Esophagus (tissue), 2 donors: ENCODE results near the gene PBXIP1. TPM values are rescaled to one million over a fixed set of nuclear protein-coding genes. Genes with fewer than 3 reads are reported as not detected.
"Not testable (repeated sequence)": the region's sequence is repeated elsewhere in the genome, so short reads cannot be mapped to it uniquely, and the experiment has no call there.

Experiments
- H3K27ac ChIP-seq, 2 donors: one replicate each; pipeline ENCODE4 v1.5.1; 2013; ENCODE audit warnings: low read depth in 2 of 2, mild to moderate bottlenecking in 2 of 2, inconsistent platforms in 1 of 2, low read length in 1 of 2, moderate library complexity in 1 of 2
- H3K27me3 ChIP-seq, 2 donors: one replicate each; pipeline ENCODE4 v1.6.1; 2013; ENCODE audit warnings: low read length in 2 of 2, control low read depth in 1 of 2, mild to moderate bottlenecking in 1 of 2; ENCODE audit not compliant: insufficient read depth in 2 of 2, control insufficient read depth in 1 of 2
- H3K36me3 ChIP-seq, 2 donors: one replicate each; pipeline ENCODE4 v1.6.1; 2013; ENCODE audit warnings: low read length in 1 of 2; ENCODE audit not compliant: control insufficient read depth in 2 of 2, insufficient read depth in 2 of 2
- H3K4me1 ChIP-seq, 2 donors: one replicate each; pipeline ENCODE4 v1.6.1; 2013; ENCODE audit warnings: low read length in 1 of 2; ENCODE audit not compliant: control insufficient read depth in 2 of 2, insufficient read depth in 2 of 2
- H3K4me3 ChIP-seq, 2 donors: one replicate each; pipeline ENCODE4 v1.5.1; 2013; ENCODE audit warnings: low read length in 2 of 2, mild to moderate bottlenecking in 2 of 2, low read depth in 1 of 2, moderate library complexity in 1 of 2
- H3K9me3 ChIP-seq, 2 donors: one replicate each; pipeline ENCODE4 v1.6.1; 2013; ENCODE audit warnings: mild to moderate bottlenecking in 2 of 2, low read depth in 1 of 2, low read length in 1 of 2, moderate library complexity in 1 of 2; ENCODE audit not compliant: control insufficient read depth in 2 of 2, insufficient read depth in 1 of 2
- WGBS, 2 donors: extraction: QIAGEN DNeasy Blood & Tissue Kit; methylation state at CpG; one replicate each; pipeline ENCODE4 v1.1.7; 2013; 5-methylcytosine and 5-hydroxymethylcytosine counted together
- polyA plus RNA-seq, 2 donors: library from polyadenylated mRNA; stranded (reverse); fragments of 200-250 nt; gene quantifications; one replicate each; pipeline ENCODE4 v1.2.3, GENCODE V29; 2013
- donor health status: healthy with polysubstance abuse.
- donor health status: Bipolar disorder and iron deficiency.

PBXIP1 gene
- polyA plus RNA-seq, 2 donors: 18.3 to 25.7 TPM

- Histone ChIP-seq H3K4me3 (peak overlapping the region; percentile 64 to 91), H3K27me3 (no peaks in the 10 kb centered on the region), H3K4me1 (peaks cover 0 to 2% of the 10 kb centered on the region in 2 donors), H3K27ac (peak overlapping the region; percentile 80 to 82), H3K36me3 (peaks cover 4 to 13% of the 10 kb centered on the region in 2 donors), H3K9me3 (no peaks in the 10 kb centered on the region)
- WGBS, 2 donors: 9 to 10% methylated on average over 17 of the region's 17 CpGs
Measured at GRCh38 chr1:154983776-154984466, 28.0 kb upstream of the PBXIP1 start.

- 1% methylated on average over 26 of the region's 26 CpGs for WGBS, 2 donors
- Histone ChIP-seq H3K27ac (peak within 1 kb of the TSS; percentile 80 to 90), H3K4me3 (peak within 1 kb of the TSS; percentile 64 to 91), H3K36me3 (peaks cover 5 to 7% of the 10 kb centered on the region in 2 donors), H3K27me3 (no peaks in the 10 kb centered on the region), H3K4me1 (no peaks in the 10 kb centered on the region), H3K9me3 (no peaks in the 10 kb centered on the region)
Measured at GRCh38 chr1:154982897-154983648, 27.2 kb upstream of the PBXIP1 start, which contains the start of gene FLAD1. Gene FLAD1, plus strand, starts transcription at chr1:154983344. Its CDS starts 351 bp downstream, at chr1:154983695.

GRCh38 chr1:154982341-154982740 lies 26.4 kb upstream of the PBXIP1 start:
- Histone ChIP-seq H3K27ac (no peak overlapping the region), H3K4me1 (no peaks in the 10 kb centered on the region), H3K9me3 (no peaks in the 10 kb centered on the region), H3K36me3 (peaks cover 0 to 5% of the 10 kb centered on the region in 2 donors), H3K27me3 (no peaks in the 10 kb centered on the region), H3K4me3 (peak overlapping the region in 1 of 2 donors; percentile 91)
- 65 to 70% methylated on average over 6 of the region's 6 CpGs for WGBS, 2 donors

GRCh38 chr1:154978360-154978759 lies 22.5 kb upstream of the PBXIP1 start:
- Histone ChIP-seq H3K27me3 (no peaks in the 10 kb centered on the region), H3K36me3 (peaks cover 0 to 5% of the 10 kb centered on the region in 2 donors), H3K4me1 (no peaks in the 10 kb centered on the region), H3K27ac (no peak overlapping the region), H3K9me3 (no peaks in the 10 kb centered on the region), H3K4me3 (no peak overlapping the region)
- WGBS, 2 donors: 96 to 100% methylated on average over 3 of the region's 3 CpGs

- H3K27me3 ChIP-seq, H3K27ac ChIP-seq, H3K36me3 ChIP-seq, H3K9me3 ChIP-seq, H3K4me1 ChIP-seq, H3K4me3 ChIP-seq: not testable (repeated sequence)
- WGBS, 2 donors: 66 to 70% methylated on average over 3 of the region's 3 CpGs
Measured at GRCh38 chr1:154977762-154978161, 21.9 kb upstream of the PBXIP1 start.

- Histone ChIP-seq H3K27me3 (no peaks in the 10 kb centered on the region), H3K4me3 (peak overlapping the region; percentile 44 to 70), H3K9me3 (no peaks in the 10 kb centered on the region), H3K27ac (peak overlapping the region; percentile 91 to 97), H3K36me3 (peaks cover 0 to 5% of the 10 kb centered on the region in 2 donors), H3K4me1 (peaks cover 3 to 13% of the 10 kb centered on the region in 2 donors)
- 0 to 1% methylated on average over 24 of the region's 24 CpGs for WGBS, 2 donors
Measured at GRCh38 chr1:154975409-154976059, 19.6 kb upstream of the PBXIP1 start.

- Histone ChIP-seq H3K36me3 (peaks cover 0 to 5% of the 10 kb centered on the region in 2 donors), H3K27ac (peak overlapping the region; percentile 91 to 97), H3K4me3 (peak overlapping the region; percentile 44 to 70), H3K27me3 (no peaks in the 10 kb centered on the region), H3K4me1 (peaks cover 10 to 20% of the 10 kb centered on the region in 2 donors), H3K9me3 (no peaks in the 10 kb centered on the region)
- 0% methylated on average over 30 of the region's 30 CpGs for WGBS, 2 donors
Measured at GRCh38 chr1:154974808-154975408, 19.0 kb upstream of the PBXIP1 start.

- no peaks in the 10 kb centered on the region for H3K27me3 ChIP-seq
- peak within 1 kb of the TSS; percentile 65 to 86 for H3K4me3 ChIP-seq
- peak within 1 kb of the TSS; percentile 98 to 100 for H3K27ac ChIP-seq
- H3K36me3 ChIP-seq: peaks cover 0 to 5% of the 10 kb centered on the region in 2 donors
- no peaks in the 10 kb centered on the region for H3K9me3 ChIP-seq
- peaks cover 15 to 24% of the 10 kb centered on the region in 2 donors for H3K4me1 ChIP-seq
- 0% methylated on average over 47 of the region's 47 CpGs for WGBS, 2 donors
Measured at GRCh38 chr1:154974102-154974807, 18.4 kb upstream of the PBXIP1 start, which contains the start of gene CKS1B. Gene CKS1B, plus strand, starts transcription at chr1:154974681. Its CDS starts 65 bp downstream, at chr1:154974746.
